Measurements from ENCODE around the gene PTBP2.
"Not testable (repeated sequence)": the region's sequence is repeated elsewhere in the genome, so short reads cannot be mapped to it uniquely, and the experiment has no call there.

The PTBP2 gene

GRCh38 chr1:96730574-96731298 lies 9.2 kb downstream of the PTBP2 start:
- DNase-seq: no peak

GRCh38 chr1:96741335-96741734 lies 19.8 kb downstream of the PTBP2 start:
- DNase-seq: no peak

- DNase-seq: no peak
Measured at GRCh38 chr1:96746440-96747420, 25.1 kb downstream of the PTBP2 start.

GRCh38 chr1:96747565-96747964 lies 26.0 kb downstream of the PTBP2 start:
- no peak for DNase-seq

GRCh38 chr1:96748078-96748477 lies 26.5 kb downstream of the PTBP2 start:
- no peak for DNase-seq

GRCh38 chr1:96749618-96750017 lies 28.0 kb downstream of the PTBP2 start:
- no peak for DNase-seq

- DNase-seq: no peak
Measured at GRCh38 chr1:96752394-96752793, 30.8 kb downstream of the PTBP2 start.

GRCh38 chr1:96756789-96757188 lies 35.2 kb downstream of the PTBP2 start:
- DNase-seq: no peak

- DNase-seq: not testable (repeated sequence)
Measured at GRCh38 chr1:96762586-96762985, 41.0 kb downstream of the PTBP2 start.

- no peak for DNase-seq
Measured at GRCh38 chr1:96763514-96763913, 41.9 kb downstream of the PTBP2 start.

- DNase-seq: no peak
Measured at GRCh38 chr1:96764469-96764868, 42.9 kb downstream of the PTBP2 start.

- no peak for DNase-seq
Measured at GRCh38 chr1:96771847-96772246, 50.3 kb downstream of the PTBP2 start.

GRCh38 chr1:96772349-96772748 lies 50.8 kb downstream of the PTBP2 start:
- no peak for DNase-seq

GRCh38 chr1:96772972-96773371 lies 51.4 kb downstream of the PTBP2 start:
- DNase-seq: no peak

- no peak for DNase-seq
Measured at GRCh38 chr1:96782206-96782605, 60.6 kb downstream of the PTBP2 start.

GRCh38 chr1:96782856-96783255 lies 61.3 kb downstream of the PTBP2 start:
- no peak for DNase-seq

- no peak for DNase-seq
Measured at GRCh38 chr1:96790599-96790998, 69.0 kb downstream of the PTBP2 start.

GRCh38 chr1:96792220-96792619 lies 70.6 kb downstream of the PTBP2 start:
- DNase-seq: no peak

- DNase-seq: not testable (repeated sequence)
Measured at GRCh38 chr1:96801696-96802095, 80.1 kb downstream of the PTBP2 start.

- DNase-seq: no peak
Measured at GRCh38 chr1:96804648-96805047, 83.1 kb downstream of the PTBP2 start.

GRCh38 chr1:96808191-96808590 lies 86.6 kb downstream of the PTBP2 start:
- no peak for DNase-seq

GRCh38 chr1:96815914-96816313 lies 94.3 kb downstream of the PTBP2 start:
- DNase-seq: no peak

- DNase-seq: no peak
Measured at GRCh38 chr1:96820107-96820506, 98.5 kb downstream of the PTBP2 start.

- DNase-seq: no peak
Measured at GRCh38 chr1:96820671-96821070, 99.1 kb downstream of the PTBP2 start.

All from activated T-cell treated with anti-CD3 and anti-CD28 coated beads, Interleukin-2, amount 50 U/mL, for 48 hours (primary cell).